KOPT-K1 (cell line): ENCODE measurements around the gene PALMD.

Experiments
- H3K27ac ChIP-seq: fragments of 200-600 bp; sonication (generic); 2 replicates; pipeline ENCODE4 v1.5.1; 2016; ENCODE audit warnings: antibody characterized with exemption, mild to moderate bottlenecking, low read depth, low read length; ENCODE audit not compliant: poor library complexity, severe bottlenecking
- H3K36me3 ChIP-seq: fragments of 200-600 bp; sonication (generic); 2 replicates; pipeline ENCODE4 v1.5.1; 2017; ENCODE audit warnings: antibody characterized with exemption, mild to moderate bottlenecking, low read length, moderate library complexity; ENCODE audit not compliant: insufficient read depth
- H3K9me3 ChIP-seq: fragments of 200-600 bp; sonication (generic); 2 replicates; pipeline ENCODE4 v1.5.1; 2017; ENCODE audit warnings: antibody characterized with exemption, low read length, mild to moderate bottlenecking; ENCODE audit not compliant: insufficient read depth, poor library complexity, severe bottlenecking

The PALMD gene, protein sequence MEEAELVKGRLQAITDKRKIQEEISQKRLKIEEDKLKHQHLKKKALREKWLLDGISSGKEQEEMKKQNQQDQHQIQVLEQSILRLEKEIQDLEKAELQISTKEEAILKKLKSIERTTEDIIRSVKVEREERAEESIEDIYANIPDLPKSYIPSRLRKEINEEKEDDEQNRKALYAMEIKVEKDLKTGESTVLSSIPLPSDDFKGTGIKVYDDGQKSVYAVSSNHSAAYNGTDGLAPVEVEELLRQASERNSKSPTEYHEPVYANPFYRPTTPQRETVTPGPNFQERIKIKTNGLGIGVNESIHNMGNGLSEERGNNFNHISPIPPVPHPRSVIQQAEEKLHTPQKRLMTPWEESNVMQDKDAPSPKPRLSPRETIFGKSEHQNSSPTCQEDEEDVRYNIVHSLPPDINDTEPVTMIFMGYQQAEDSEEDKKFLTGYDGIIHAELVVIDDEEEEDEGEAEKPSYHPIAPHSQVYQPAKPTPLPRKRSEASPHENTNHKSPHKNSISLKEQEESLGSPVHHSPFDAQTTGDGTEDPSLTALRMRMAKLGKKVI

DNA sequence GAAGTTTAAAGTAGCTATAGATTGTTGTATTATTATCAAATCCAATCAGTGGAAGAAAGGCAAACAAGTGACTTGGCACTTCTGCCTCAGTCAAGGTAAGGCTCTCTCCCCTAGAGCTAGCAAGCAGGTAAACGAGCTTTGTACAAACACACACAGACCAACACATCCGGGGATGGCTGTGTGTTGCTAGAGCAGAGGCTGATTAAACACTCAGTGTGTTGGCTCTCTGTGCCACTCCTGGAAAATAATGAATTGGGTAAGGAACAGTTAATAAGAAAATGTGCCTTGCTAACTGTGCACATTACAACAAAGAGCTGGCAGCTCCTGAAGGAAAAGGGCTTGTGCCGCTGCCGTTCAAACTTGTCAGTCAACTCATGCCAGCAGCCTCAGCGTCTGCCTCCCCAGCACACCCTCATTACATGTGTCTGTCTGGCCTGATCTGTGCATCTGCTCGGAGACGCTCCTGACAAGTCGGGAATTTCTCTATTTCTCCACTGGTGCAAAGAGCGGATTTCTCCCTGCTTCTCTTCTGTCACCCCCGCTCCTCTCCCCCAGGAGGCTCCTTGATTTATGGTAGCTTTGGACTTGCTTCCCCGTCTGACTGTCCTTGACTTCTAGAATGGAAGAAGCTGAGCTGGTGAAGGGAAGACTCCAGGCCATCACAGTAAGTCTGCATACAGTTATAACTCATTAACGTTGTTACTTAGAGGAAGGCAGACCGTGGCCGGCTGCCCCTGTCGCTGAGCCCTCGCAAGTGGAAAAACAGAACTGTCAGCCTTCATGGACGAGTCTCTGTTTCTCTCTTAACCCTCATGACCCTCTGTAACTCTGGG is at the start of gene PALMD:
Gene PALMD (plus strand): TSS at position 415 of the 833 bp plus-strand sequence. CDS start 205 bp downstream, at position 620.
- Histone ChIP-seq H3K36me3 (no peaks in the 10 kb centered on the region), H3K9me3 (no peaks in the 10 kb centered on the region), H3K27ac (no peak within 1 kb of the TSS)

DNA sequence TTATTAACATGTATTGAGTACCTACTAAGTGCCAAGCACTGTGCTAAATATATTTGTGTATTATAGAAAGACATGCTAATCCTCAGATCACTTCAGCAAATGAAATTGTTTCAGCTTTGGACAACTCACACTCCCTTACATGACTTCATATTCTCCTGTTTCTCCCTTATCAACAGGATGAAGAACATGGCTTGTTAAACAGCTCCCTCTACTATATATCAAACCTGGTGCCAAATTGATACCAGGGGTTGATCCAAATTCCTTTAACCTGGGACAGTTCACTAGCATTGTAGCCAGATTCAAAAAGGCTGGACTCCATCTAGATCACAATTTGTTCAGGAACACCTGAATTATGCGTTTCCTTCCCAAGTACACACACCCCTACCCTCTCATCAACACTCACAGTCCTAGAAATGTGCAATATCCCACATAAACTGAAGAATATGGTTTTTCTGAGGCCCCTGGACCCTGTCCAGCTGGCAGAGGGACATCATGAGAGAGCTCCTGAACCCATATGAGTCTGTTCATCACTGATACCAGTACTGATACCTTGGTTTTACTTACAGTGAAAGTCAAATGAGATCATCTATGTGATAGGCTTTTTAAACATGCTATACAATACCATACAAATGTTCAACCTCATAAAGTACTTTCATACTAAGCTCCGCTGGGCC is 47.0 kb upstream of the PALMD start:
- H3K36me3 ChIP-seq: no peaks in the 10 kb centered on the region
- H3K9me3 ChIP-seq: no peaks in the 10 kb centered on the region
- H3K27ac ChIP-seq: no peak overlapping the region

DNA sequence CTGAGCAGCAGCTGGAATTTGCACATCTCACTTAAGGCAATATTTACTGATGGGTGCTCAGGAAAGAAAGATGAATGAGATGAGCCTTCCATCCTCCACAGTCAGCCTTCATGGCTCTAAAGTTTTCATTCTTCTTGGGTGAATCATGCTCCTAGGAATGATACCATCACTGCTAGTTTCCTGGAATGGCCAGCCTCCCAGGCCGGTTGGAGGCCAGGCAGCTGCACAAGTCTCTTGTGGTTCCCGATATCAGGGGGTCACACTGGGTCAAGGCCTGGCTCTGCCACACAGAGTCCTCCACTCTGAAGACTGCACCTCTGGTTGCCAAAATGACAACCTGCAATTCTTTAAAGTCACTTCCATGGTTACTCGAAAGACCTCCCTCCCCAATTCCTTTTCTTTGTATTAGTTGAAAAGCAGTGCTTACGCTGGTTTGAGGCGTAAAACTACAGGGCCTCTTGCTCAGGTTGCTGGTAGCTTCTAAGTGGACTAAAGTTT is 46.2 kb upstream of the PALMD start:
- Histone ChIP-seq H3K9me3 (no peaks in the 10 kb centered on the region), H3K36me3 (no peaks in the 10 kb centered on the region), H3K27ac (no peak overlapping the region)

DNA sequence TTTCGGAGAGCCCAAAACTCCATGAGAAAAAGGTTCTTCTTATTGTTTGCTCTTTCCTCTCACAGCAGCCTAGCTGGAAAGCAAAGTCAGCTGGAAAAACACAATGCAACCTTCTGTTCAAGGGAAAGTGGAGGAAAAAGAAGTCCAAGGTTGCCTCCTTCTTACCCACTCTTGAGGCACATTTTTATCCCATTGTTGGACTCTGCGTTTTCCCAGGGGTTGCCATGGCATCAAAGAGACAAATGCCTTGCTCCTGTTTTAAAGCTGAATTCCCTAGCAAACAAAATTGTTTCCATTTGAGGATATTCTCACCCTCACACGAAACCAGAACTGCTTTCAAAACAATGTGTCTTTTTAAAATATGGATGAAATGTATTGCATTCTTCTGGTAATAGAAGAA is 45.1 kb upstream of the PALMD start:
- Histone ChIP-seq H3K36me3 (no peaks in the 10 kb centered on the region), H3K9me3 (no peaks in the 10 kb centered on the region), H3K27ac (no peak overlapping the region)

DNA sequence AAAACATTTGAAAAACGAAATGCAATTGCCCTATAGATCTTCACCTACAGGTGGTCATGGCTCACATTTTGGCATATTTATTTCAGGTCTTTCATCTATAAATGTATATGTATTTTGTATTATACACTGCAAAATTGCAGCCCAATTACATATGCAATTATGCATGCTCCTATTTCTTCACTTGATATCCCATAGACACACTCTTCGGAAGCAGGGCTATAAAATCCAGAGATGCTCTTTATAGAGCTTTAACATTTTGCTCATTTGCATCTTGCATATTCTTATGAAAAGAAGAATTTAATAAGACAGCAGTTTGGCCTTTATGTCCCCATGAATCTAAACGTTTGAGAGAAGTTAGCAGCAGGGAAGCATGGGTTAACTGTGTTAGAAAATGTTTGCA is 44.7 kb upstream of the PALMD start:
- no peaks in the 10 kb centered on the region for H3K9me3 ChIP-seq
- H3K27ac ChIP-seq: no peak overlapping the region
- no peaks in the 10 kb centered on the region for H3K36me3 ChIP-seq

DNA sequence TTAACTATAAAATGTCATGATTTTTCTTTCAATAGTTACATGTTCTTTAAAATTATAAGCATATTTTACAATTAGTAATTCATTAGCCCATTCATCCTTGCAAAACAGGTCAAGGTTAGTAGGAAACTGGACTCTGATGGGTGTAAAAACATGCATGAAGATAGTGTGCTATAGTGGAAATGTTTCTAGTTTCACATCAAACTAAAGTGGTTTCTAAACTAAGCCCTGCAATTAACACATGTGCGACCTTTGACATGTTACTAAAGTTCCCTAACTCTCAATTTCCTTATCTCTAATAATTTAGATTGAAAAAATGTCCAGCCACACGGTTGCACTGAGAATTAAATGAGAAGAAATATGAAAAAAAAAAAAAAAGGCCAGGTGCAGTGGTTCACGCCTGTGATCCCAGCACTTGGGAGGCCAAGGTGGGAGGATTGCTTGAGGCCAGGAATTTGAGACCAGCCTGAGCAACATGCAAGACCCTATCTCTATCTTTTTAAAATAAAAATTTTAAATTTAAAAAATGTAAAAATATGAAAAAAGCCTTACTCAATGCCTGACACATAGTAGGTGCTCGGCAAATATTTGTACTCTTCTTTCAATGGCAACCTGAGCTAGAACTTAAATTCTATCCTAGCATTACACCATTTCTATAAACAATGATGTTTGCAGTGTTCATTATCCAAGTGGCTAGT is 44.1 kb upstream of the PALMD start:
- H3K9me3 ChIP-seq: no peaks in the 10 kb centered on the region
- H3K27ac ChIP-seq: no peak overlapping the region
- H3K36me3 ChIP-seq: no peaks in the 10 kb centered on the region

DNA sequence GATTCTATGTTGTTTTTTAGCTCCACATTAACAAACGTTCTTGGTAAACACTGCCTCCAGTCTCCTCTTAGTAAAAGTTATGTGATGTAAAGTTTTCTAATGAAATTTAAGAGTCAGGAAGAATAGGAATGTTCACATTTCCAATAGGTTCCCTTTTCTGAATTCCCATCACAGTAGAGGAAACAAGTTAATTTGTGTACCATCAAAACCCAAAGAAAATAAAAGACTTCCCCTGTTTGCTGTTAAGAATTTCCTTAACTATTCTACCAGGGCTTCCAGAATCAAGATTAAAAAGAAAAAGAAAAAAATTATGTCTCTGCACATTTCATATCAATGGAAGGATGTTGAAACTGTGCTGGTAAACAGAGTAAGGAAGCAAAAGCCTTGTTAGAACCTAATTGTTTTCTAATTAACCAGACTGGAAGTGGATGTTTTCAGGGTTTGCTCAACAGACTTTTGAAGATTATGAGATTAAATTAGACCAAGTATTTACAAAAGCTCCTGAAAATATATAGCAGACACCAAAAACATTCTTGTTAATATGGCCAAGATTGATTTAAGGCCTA is 43.4 kb upstream of the PALMD start:
- Histone ChIP-seq H3K9me3 (no peaks in the 10 kb centered on the region), H3K27ac (no peak overlapping the region), H3K36me3 (no peaks in the 10 kb centered on the region)

DNA sequence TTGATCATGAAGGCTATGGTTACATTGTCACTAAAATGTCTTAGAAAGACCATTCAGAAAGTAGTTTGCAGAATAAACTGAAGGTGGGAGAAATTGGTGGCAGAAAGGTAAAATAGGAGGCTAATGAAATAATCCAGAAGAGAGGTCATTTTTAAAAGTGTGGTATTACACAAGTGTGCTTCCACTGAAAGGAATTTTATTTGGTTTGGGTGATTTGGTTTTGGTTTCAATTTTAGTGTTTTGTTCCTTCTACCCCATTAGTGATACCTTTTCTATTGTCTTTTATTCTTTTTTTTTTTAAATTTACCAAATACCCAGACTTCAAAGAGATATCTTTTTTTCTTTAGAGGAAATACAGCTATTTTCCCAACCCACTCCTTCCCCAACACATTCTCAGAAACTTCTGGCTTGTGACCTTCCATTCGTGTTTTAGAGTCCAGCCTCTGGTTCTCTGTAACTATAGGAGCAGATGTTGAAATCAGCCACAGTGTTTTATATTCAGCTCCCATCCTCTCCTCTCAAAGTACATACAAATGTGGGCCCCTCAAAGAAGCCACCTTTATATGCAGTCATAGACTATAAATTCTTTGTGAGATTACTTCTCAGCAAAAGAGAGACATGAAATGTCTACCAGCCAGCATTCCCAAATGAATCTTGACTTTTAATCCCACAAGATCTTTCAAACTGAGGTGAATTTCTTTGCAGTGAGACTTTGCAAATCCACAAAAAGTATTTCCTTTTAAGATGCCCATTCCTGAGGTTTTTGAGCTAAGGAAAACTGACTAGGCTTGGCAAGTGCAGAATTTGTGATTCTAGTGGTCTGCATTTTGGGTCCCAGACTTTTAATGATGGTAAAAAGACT is 42.0 kb upstream of the PALMD start:
- H3K27ac ChIP-seq: no peak overlapping the region
- no peaks in the 10 kb centered on the region for H3K36me3 ChIP-seq
- H3K9me3 ChIP-seq: no peaks in the 10 kb centered on the region

DNA sequence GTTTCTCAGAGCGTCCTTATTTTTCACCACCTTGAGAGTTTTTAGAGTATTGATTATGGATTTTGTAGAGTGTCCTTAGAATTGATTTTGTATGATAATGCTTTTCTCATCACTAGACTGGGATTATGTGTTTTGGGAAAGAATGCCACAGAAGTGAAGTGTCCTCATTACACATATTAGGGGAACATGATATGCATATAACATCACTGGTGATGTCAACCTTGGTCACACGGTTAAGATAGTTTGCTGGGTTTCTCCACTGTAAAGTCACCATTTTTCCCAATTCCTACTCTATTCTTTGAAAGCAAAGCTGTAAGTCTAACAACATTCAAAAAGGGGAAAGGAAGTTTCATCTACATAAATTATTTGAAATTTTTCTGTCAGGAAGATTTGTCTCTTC is 39.6 kb upstream of the PALMD start:
- no peaks in the 10 kb centered on the region for H3K36me3 ChIP-seq
- no peaks in the 10 kb centered on the region for H3K9me3 ChIP-seq
- no peak overlapping the region for H3K27ac ChIP-seq

DNA sequence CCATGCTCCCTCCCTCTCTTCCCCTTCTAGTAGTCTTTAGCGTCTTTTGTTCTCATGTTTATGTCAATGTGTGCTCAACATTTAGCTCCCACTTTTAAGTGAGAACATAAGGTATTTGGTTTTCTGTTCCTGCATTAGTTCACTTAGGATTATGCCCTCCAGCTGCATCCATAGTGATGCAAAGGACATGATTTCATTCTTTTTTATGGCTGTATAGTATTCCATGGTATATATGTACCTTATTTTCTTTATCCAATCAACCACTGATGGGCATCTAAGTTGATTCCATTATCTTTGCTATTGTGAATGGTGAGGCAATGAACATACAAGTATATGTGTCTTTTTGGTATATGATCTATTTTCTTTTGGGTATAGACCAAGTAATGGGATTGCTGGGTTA is 38.3 kb upstream of the PALMD start:
- no peaks in the 10 kb centered on the region for H3K9me3 ChIP-seq
- no peak overlapping the region for H3K27ac ChIP-seq
- no peaks in the 10 kb centered on the region for H3K36me3 ChIP-seq

DNA sequence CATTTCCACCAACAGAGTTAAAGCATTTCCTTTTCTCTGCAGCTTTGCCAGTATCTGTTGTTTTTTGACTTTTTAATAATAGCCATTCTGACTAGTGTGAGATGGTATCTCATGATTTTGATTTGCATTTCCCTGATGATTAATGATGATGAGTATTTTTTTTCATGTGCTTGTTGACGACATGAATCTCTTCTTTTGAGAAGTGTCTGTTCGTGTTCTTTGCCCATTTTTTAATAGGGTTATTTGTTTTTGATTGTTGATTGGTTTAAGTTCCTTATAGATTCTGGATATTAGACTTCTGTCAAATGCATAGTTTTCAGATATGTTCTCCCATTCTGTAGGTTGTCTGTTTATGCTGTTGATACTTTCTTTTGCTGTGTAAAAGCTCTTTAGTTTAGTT is 37.9 kb upstream of the PALMD start:
- H3K36me3 ChIP-seq: no peaks in the 10 kb centered on the region
- H3K27ac ChIP-seq: no peak overlapping the region
- no peaks in the 10 kb centered on the region for H3K9me3 ChIP-seq

DNA sequence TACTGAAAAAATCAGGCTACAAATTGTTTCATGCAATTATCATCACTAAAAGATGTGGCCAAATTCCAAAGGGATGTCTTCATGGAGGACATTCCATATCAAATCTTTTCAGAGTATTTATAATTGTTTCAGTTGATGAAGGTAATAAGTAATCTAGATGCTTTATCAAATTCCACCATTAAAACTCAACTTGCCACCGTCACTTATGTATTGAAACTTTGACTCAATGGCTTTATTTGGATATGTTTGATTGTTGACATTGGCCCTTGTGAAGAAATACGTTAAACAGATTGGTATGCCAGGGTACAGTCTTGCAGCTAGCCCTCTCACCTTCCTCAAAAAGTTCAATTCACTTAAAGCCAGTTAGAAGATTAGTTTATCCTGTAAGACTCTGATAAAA is 32.2 kb upstream of the PALMD start:
- Histone ChIP-seq H3K36me3 (no peaks in the 10 kb centered on the region), H3K9me3 (no peaks in the 10 kb centered on the region), H3K27ac (no peak overlapping the region)

DNA sequence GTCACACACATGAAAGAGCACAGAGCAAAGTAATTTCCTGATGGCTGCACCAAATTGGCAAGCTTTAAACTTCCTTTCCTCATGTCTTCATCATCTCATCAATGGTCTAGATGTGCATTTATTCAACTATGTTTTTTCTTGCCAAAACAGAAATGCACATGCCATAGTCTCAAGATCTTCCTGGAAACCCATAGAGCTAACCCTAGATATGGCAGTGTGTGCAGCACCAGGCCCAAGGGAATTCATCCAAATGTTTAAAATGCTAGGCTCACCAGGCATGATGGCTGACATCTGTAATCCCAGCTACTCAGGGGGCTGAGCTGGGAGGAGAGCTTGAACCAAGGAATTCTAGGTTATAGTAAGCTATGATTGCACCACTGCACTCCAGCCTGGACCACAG is 31.2 kb upstream of the PALMD start:
- no peak overlapping the region for H3K27ac ChIP-seq
- no peaks in the 10 kb centered on the region for H3K36me3 ChIP-seq
- no peaks in the 10 kb centered on the region for H3K9me3 ChIP-seq
